H1 (cell line): Measurements from ENCODE around the gene USP10. TPM values are rescaled to one million over a fixed set of nuclear protein-coding genes. Genes with fewer than 3 reads are reported as not detected.

Experiments used
- CTCF ChIA-PET: fragments of 300-600 bp; sonication (Branson Sonifier 250); formaldehyde crosslinking; loops from one replicate; lab custom pipeline; 2021; ENCODE audit not compliant: partially characterized antibody; lab: Charles Lee
- POLR2A ChIA-PET: fragments of 300-600 bp; sonication (Branson Sonifier 250); formaldehyde crosslinking; loops from one replicate; lab custom pipeline; 2021; ENCODE audit warnings: inconsistent platforms; ENCODE audit not compliant: partially characterized antibody; lab: Charles Lee
- DNase-seq, 2 experiments: peaks; one replicate each; pipeline versions ENCODE4 v3.0.0 to v3.0.0-alpha.2; 2010 to 2022; ENCODE audit warnings: low spot score in 2 of 2, low read depth in 1 of 2, mixed read lengths in 1 of 2
- FAIRE-seq: peaks from 2 replicates; lab custom pipeline; 2011; peaks lifted over from hg19 to GRCh38; lab: Jason Lieb, UNC
- H2AFZ ChIP-seq: 2 replicates; pipeline ENCODE4 v1.8.1; 2012; ENCODE audit warnings: low read length, inconsistent platforms
- H2AK5ac ChIP-seq: 2 replicates; pipeline ENCODE4 v1.6.1; 2013; ENCODE audit warnings: low read depth, low read length
- H2BK120ac ChIP-seq: replicated peaks from 2 replicates; pipeline ENCODE3; 2013; ENCODE audit warnings: low read depth, low read length, inconsistent platforms
- H2BK12ac ChIP-seq: 2 replicates; pipeline ENCODE4 v1.6.1; 2013; ENCODE audit warnings: low read depth, low read length
- H2BK15ac ChIP-seq: 2 replicates; pipeline ENCODE4 v1.6.1; 2013; ENCODE audit warnings: low read length
- H2BK20ac ChIP-seq: 2 replicates; pipeline ENCODE4 v1.6.1; 2013; ENCODE audit warnings: low read length
- H2BK5ac ChIP-seq: 2 replicates; pipeline ENCODE4 v1.6.1; 2013; ENCODE audit warnings: low read depth, low read length
- H3K14ac ChIP-seq: 2 replicates; pipeline ENCODE4 v1.6.1; 2013; ENCODE audit warnings: inconsistent platforms; ENCODE audit not compliant: insufficient read length
- H3K18ac ChIP-seq: 2 replicates; pipeline ENCODE4 v1.6.1; 2013; ENCODE audit warnings: low read length; ENCODE audit errors: extremely low read depth
- H3K23ac ChIP-seq: 2 replicates; pipeline ENCODE4 v1.6.1; 2013; ENCODE audit warnings: inconsistent platforms; ENCODE audit not compliant: insufficient read length
- H3K23me2 ChIP-seq: 2 replicates; pipeline ENCODE4 v1.6.1; 2013; ENCODE audit warnings: low read depth, low read length
- H3K27ac ChIP-seq: 2 replicates; pipeline ENCODE4 v1.6.1; 2011; ENCODE audit warnings: low read depth, low read length, inconsistent platforms
- H3K27me3 ChIP-seq, 4 experiments: replicated peaks in 1 of 4; 1 replicate in 1 of 4; 2 replicates in 3 of 4; pipeline versions ENCODE4 v1.6.1 to v1.8.1; 2011 to 2013; ENCODE audit warnings: low read length in 3 of 4, mild to moderate bottlenecking in 3 of 4, inconsistent platforms in 2 of 4, mixed read lengths in 2 of 4, moderate library complexity in 1 of 4; ENCODE audit not compliant: control insufficient read depth in 3 of 4, insufficient read depth in 3 of 4; ENCODE audit errors: extremely low read depth in 1 of 4
- H3K36me3 ChIP-seq, 4 experiments: 2 replicates each; pipeline versions ENCODE4 v1.6.1 to v1.8.1; 2011 to 2013; ENCODE audit warnings: mild to moderate bottlenecking in 4 of 4, low read length in 3 of 4, moderate library complexity in 2 of 4, control low read depth in 1 of 4, inconsistent platforms in 1 of 4; ENCODE audit not compliant: insufficient read depth in 4 of 4, control insufficient read depth in 2 of 4
- H3K4ac ChIP-seq: replicated peaks from 2 replicates; pipeline ENCODE3; 2013; ENCODE audit warnings: low read length, low read depth, mixed read lengths, inconsistent platforms; ENCODE audit not compliant: insufficient read length
- H3K4me1 ChIP-seq, 4 experiments: replicated peaks in 1 of 4; 1 replicate in 1 of 4; 2 replicates in 3 of 4; pipeline versions ENCODE4 v1.6.1 to v1.8.1; 2011 to 2013; ENCODE audit warnings: low read length in 3 of 4, inconsistent platforms in 2 of 4, mixed read lengths in 1 of 4; ENCODE audit not compliant: insufficient read depth in 4 of 4, control insufficient read depth in 3 of 4
- H3K4me2 ChIP-seq, 2 experiments: 2 replicates each; pipeline versions ENCODE4 v1.6.1 to v1.8.1; 2011 to 2013; ENCODE audit warnings: low read depth in 2 of 2, low read length in 2 of 2, control low read depth in 1 of 2, inconsistent platforms in 1 of 2, mild to moderate bottlenecking in 1 of 2; ENCODE audit not compliant: insufficient read depth in 1 of 2
- H3K4me3 ChIP-seq, 4 experiments: fragments of 200-600, 300-600 bp in 1 of 4; sonication (generic), shearing (Covaris generic), sonication (Bioruptor Twin) in 1 of 4; 2 replicates each; pipeline versions ENCODE4 v1.5.1 to v1.8.1; 2011 to 2016; ENCODE audit warnings: low read length in 4 of 4, low read depth in 3 of 4, control low read depth in 2 of 4, inconsistent platforms in 2 of 4, mild to moderate bottlenecking in 2 of 4, mixed read lengths in 1 of 4, moderate library complexity in 1 of 4; ENCODE audit not compliant: insufficient read depth in 2 of 4; ENCODE audit errors: extremely low read depth in 1 of 4
- H3K56ac ChIP-seq: replicated peaks from 2 replicates; pipeline ENCODE3; 2013; ENCODE audit warnings: low read depth, mild to moderate bottlenecking, mixed read lengths, low read length, inconsistent platforms; ENCODE audit not compliant: insufficient read length
- H3K79me1 ChIP-seq: 2 replicates; pipeline ENCODE4 v1.6.1; 2013; ENCODE audit warnings: low read depth, low read length, control low read depth
- H3K79me2 ChIP-seq, 2 experiments: 2 replicates each; pipeline versions ENCODE4 v1.6.1 to v1.8.1; 2012 to 2013; ENCODE audit warnings: low read length in 2 of 2, mild to moderate bottlenecking in 2 of 2, inconsistent platforms in 1 of 2; ENCODE audit not compliant: insufficient read depth in 2 of 2, control insufficient read depth in 1 of 2
- H3K9ac ChIP-seq, 4 experiments: replicated peaks in 1 of 4; 1 replicate in 1 of 4; 2 replicates in 3 of 4; pipeline versions ENCODE4 v1.6.1 to v1.8.1; 2011 to 2013; ENCODE audit warnings: low read depth in 3 of 4, low read length in 3 of 4, control low read depth in 2 of 4, mild to moderate bottlenecking in 2 of 4, moderate library complexity in 2 of 4, inconsistent platforms in 1 of 4; ENCODE audit errors: extremely low read depth in 1 of 4
- H3K9me3 ChIP-seq, 2 experiments: 2 replicates each; pipeline versions ENCODE4 v1.6.1 to v1.8.1; 2012 to 2013; ENCODE audit warnings: mild to moderate bottlenecking in 2 of 2, moderate library complexity in 2 of 2, control low read depth in 1 of 2, inconsistent platforms in 1 of 2, low read depth in 1 of 2, low read length in 1 of 2, mixed read lengths in 1 of 2; ENCODE audit not compliant: insufficient read depth in 2 of 2
- H4K20me1 ChIP-seq, 2 experiments: replicated peaks in 1 of 2; 2 replicates each; pipeline versions ENCODE3 to v1.8.1; 2011 to 2013; ENCODE audit warnings: inconsistent platforms in 2 of 2, low read length in 2 of 2, mild to moderate bottlenecking in 1 of 2; ENCODE audit not compliant: insufficient read depth in 2 of 2, control insufficient read depth in 1 of 2
- H4K5ac ChIP-seq: 2 replicates; pipeline ENCODE4 v1.6.1; 2013; ENCODE audit warnings: low read length, low read depth, mixed read lengths, inconsistent platforms; ENCODE audit not compliant: insufficient read length
- H4K8ac ChIP-seq: 2 replicates; pipeline ENCODE4 v1.8.0; 2013; ENCODE audit warnings: mild to moderate bottlenecking, moderate library complexity, low read length, inconsistent platforms; ENCODE audit not compliant: insufficient read depth; ENCODE audit errors: extremely low read depth
- H4K91ac ChIP-seq: replicated peaks from 2 replicates; pipeline ENCODE3; 2013; ENCODE audit warnings: low read length, mixed read lengths, inconsistent platforms; ENCODE audit not compliant: insufficient read length
- EP300 ChIP-seq, 2 experiments: IDR thresholded peaks; 1 replicate in 1 of 2; 2 replicates in 1 of 2; pipeline ENCODE4 v1.6.1; 2011 to 2012; ENCODE audit warnings: low read depth in 2 of 2, low read length in 2 of 2, mild to moderate bottlenecking in 2 of 2, borderline replicate concordance in 1 of 2, inconsistent platforms in 1 of 2, moderate library complexity in 1 of 2
- NANOG ChIP-seq: IDR thresholded peaks from 2 replicates; pipeline ENCODE4 v1.6.1; 2011; ENCODE audit warnings: low read length, low read depth, mild to moderate bottlenecking, inconsistent platforms; ENCODE audit not compliant: insufficient read depth, poor library complexity, severe bottlenecking
- POLR2AphosphoS5 ChIP-seq: IDR thresholded peaks from 2 replicates; pipeline ENCODE4 v1.6.1; 2011; ENCODE audit warnings: low read depth, low read length
- RFX5 ChIP-seq: IDR thresholded peaks from 2 replicates; pipeline ENCODE4 v1.6.1; 2011; ENCODE audit warnings: low read depth, low read length, improper control_type of control experiment, borderline replicate concordance
- RXRA ChIP-seq: IDR thresholded peaks from 2 replicates; pipeline ENCODE4 v1.6.1; 2011; ENCODE audit warnings: low read depth, mild to moderate bottlenecking, low read length, moderate library complexity; ENCODE audit not compliant: insufficient read depth
- SIX5 ChIP-seq: IDR thresholded peaks from 2 replicates; pipeline ENCODE4 v1.6.1; 2011; ENCODE audit warnings: mild to moderate bottlenecking, low read depth, low read length
- TAF1 ChIP-seq: IDR thresholded peaks from 2 replicates; pipeline ENCODE4 v1.6.1; 2011; ENCODE audit warnings: mild to moderate bottlenecking, low read depth, low read length
- WGBS, 2 experiments: shearing (Covaris generic) in 1 of 2; methylation state at CpG; one replicate each; pipeline versions ENCODE4 v1.1.6 to v1.1.7; 2013 to 2015; ENCODE audit warnings: low lambda C conversion rate in 2 of 2, mixed read lengths in 2 of 2, inconsistent platforms in 1 of 2, low coverage in 1 of 2, missing lambda C conversion rate in 1 of 2; ENCODE audit not compliant: insufficient replicate concordance in 2 of 2, insufficient coverage in 1 of 2, insufficient read length in 1 of 2; ENCODE audit errors: extremely low coverage in 1 of 2, missing lambda C conversion rate in 1 of 2; 5-methylcytosine and 5-hydroxymethylcytosine counted together
- polyA plus RNA-seq, 7 experiments: library from polyadenylated mRNA; depleted of rRNA in 3 of 7; stranded (reverse) in 5 of 7; unstranded in 2 of 7; fragments of >200 nt in 5 of 7; fragments of 200-250 nt in 2 of 7; gene quantifications; 1 replicate in 5 of 7; 2 replicates in 1 of 7; 4 replicates in 1 of 7; pipeline versions ENCODE4 v1.2.1 to v1.2.3, GENCODE V29; 2011 to 2013; ENCODE audit warnings: missing spikeins in 2 of 7, mixed read lengths in 2 of 7
- total RNA-seq: library from RNA; stranded (reverse); fragmentation: NEBNext Ultra II Directional; extraction: Animal tissue kit (Norgen Biotek cat#: 25700); gene quantifications from 2 replicates; pipeline ENCODE4 v1.2.1, GENCODE V29; 2021

USP10 gene
- total and polyA plus RNA-seq, 2 of the 8 experiments (the other 6 are each of a cell fraction or from before 2014, with no cell fraction given), result 171 to 195 TPM

DNA sequence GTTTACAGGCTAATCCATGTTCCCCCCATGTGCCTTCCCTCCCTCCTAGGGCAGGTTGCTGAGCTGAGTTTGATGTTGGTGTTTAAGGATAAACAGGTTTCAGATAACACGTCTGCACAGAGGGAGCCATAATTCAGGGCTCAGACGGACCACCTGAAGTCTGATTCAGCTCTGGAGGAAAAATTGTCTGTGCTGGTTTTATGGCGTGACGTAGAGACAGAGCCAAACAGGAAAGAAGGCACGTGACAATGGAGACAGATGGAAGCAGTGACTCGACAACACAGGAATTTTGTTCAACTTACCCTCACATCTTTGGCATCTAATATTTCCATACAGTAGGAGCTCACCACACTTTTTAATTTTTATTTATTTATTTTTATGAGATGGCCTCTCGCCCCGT, 10.7 kb upstream of the USP10 start:
- H3K4me1 ChIP-seq, result peaks cover 0 to 10% (median 3%) of the 10 kb centered on the region in 4 experiments; a peak in 4 of 7 replicates
- H3K27ac ChIP-seq, result no peak overlapping the region
- H2AFZ ChIP-seq, result 0 out of 2 replicates have a peak overlapping the region, but pooled peaks have one; percentile 11
- H3K14ac ChIP-seq, result no peak overlapping the region
- H2BK12ac ChIP-seq, result no peak overlapping the region
- H2BK5ac ChIP-seq, result no peak overlapping the region
- FAIRE-seq, result no peak
- no peak overlapping the region for H3K23ac ChIP-seq
- POLR2A ChIA-PET, result no interaction called here
- H3K9ac ChIP-seq, result no peak overlapping the region
- no peaks in the 10 kb centered on the region for H3K9me3 ChIP-seq
- no peak for DNase-seq
- TF ChIP-seq RXRA, result no peak
- TF ChIP-seq SIX5, result no peak
- TF ChIP-seq TAF1, result no peak
- no peak for TF ChIP-seq NANOG
- TF ChIP-seq RFX5, result no peak
- TF ChIP-seq POLR2AphosphoS5, result no peak
- no peak for TF ChIP-seq EP300 (IDR thresholded peaks at IDR 0.05; ENCODE audit: borderline replicate concordance in 1 of 2, low read depth in 2 of 2, low read length in 2 of 2)
- CTCF ChIA-PET, result interaction anchor here (0.7 to 2.5 kb wide), 6 partner anchors 14 to 130 kb away, joined by 3 to 9 read pairs (median 3); no protein-coding TSS in a partner anchor
- H2AK5ac ChIP-seq, result no peak overlapping the region
- no peaks in the 10 kb centered on the region for H3K79me2 ChIP-seq
- H3K27me3 ChIP-seq, result no peaks in the 10 kb centered on the region; a peak in 1 of 7 replicates
- no peak overlapping the region for H3K4me3 ChIP-seq
- H4K20me1 ChIP-seq, result no peaks in the 10 kb centered on the region
- H3K4ac ChIP-seq, result peak overlapping the region; percentile 25
- WGBS, 2 experiments, result 87% methylated on average over 8 of the region's 8 CpGs; no CpG with 5 or more reads in 1 of the 2 experiments
- H3K23me2 ChIP-seq, result no peaks in the 10 kb centered on the region
- H3K4me2 ChIP-seq, result no peak overlapping the region
- no peak overlapping the region for H2BK120ac ChIP-seq
- no peak overlapping the region for H3K56ac ChIP-seq
- H3K18ac ChIP-seq, result no peak overlapping the region
- no peak overlapping the region for H2BK15ac ChIP-seq
- H2BK20ac ChIP-seq, result no peak overlapping the region
- H3K79me1 ChIP-seq, result no peaks in the 10 kb centered on the region
- H3K36me3 ChIP-seq, result no peaks in the 10 kb centered on the region
- no peak overlapping the region for H4K5ac ChIP-seq
- no peak overlapping the region for H4K91ac ChIP-seq
- no peak overlapping the region for H4K8ac ChIP-seq
